Measurements from ENCODE around the gene CACTIN. TPM values are rescaled to one million over a fixed set of nuclear protein-coding genes. Genes with fewer than 3 reads are reported as not detected.
A peak's percentile ranks its signal among the peaks of the same experiment; 100 is the strongest.

CACTIN gene
- total RNA-seq, 1 donor from 2014 or later, result 26.7 TPM

DNA sequence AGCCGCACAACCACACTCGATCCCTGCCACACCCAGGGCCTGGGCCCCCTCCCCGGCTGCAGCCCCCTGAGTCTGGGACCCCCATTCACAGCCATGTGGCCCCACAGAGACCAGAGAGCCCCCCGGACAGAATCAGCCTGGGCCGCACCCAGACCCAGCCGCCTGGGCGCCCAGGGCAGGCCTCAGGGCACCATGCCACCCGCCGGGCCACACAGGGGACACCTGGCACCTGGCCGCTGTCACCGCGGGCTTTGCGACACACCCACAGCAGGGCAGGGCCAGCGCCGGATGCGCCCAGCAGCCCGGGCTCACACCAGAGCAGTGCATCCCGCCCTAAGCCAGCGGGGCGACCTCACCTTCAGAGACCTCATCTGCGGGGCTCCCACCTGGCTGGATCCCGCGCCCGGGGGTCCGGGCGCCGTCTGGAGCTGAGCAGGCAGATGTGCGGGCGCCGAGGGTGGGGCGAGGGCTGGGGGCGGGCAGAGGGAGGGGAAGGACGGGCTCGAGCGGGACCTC is 20.4 kb downstream of the CACTIN start:
- Mint-ChIP-seq H3K4me3 (ENCODE audit: unreplicated experiment) (no peak overlapping the region), H3K27me3 (ENCODE audit: low read depth, unreplicated experiment) (peaks cover 6% of the 10 kb centered on the region), H3K27ac (ENCODE audit: unreplicated experiment) (no peak overlapping the region), H3K9me3 (ENCODE audit: unreplicated experiment) (no peaks in the 10 kb centered on the region), H3K4me1 (ENCODE audit: low read depth, unreplicated experiment) (peaks cover 7% of the 10 kb centered on the region), H3K36me3 (ENCODE audit: low read depth, unreplicated experiment) (peaks cover 3% of the 10 kb centered on the region)
- H3K4me3 ChIP-seq (ENCODE audit: insufficient read depth, low read depth, low read length), result peak overlapping the region; percentile 64
- no peaks in the 10 kb centered on the region for H3K36me3 ChIP-seq (ENCODE audit: insufficient read depth, low read length)
- peaks cover 28% of the 10 kb centered on the region for H3K4me1 ChIP-seq (ENCODE audit: insufficient read depth, low read length)
- H3K9ac ChIP-seq (ENCODE audit: low read length), result peak overlapping the region; percentile 58
- H3K27me3 ChIP-seq (ENCODE audit: insufficient read depth, low read length), result no peaks in the 10 kb centered on the region
- H3K9me3 ChIP-seq (ENCODE audit: insufficient read depth, low read depth, low read length), result no peaks in the 10 kb centered on the region
- H3K79me2 ChIP-seq (ENCODE audit: insufficient read depth, low read length), result no peaks in the 10 kb centered on the region
- H4K20me1 ChIP-seq (ENCODE audit: insufficient read depth, low read length), result peaks cover 14% of the 10 kb centered on the region
- DNase-seq (ENCODE audit: low read depth) (no peak), FAIRE-seq (no peak)
- no peak overlapping the region for H3K27ac ChIP-seq (ENCODE audit: low read depth, low read length)
- H3K4me2 ChIP-seq (ENCODE audit: low read length), result peak overlapping the region; percentile 84
- peak overlapping the region; percentile 80 for H2AFZ ChIP-seq (ENCODE audit: low read depth, low read length)
- TF ChIP-seq, protein P1, sequence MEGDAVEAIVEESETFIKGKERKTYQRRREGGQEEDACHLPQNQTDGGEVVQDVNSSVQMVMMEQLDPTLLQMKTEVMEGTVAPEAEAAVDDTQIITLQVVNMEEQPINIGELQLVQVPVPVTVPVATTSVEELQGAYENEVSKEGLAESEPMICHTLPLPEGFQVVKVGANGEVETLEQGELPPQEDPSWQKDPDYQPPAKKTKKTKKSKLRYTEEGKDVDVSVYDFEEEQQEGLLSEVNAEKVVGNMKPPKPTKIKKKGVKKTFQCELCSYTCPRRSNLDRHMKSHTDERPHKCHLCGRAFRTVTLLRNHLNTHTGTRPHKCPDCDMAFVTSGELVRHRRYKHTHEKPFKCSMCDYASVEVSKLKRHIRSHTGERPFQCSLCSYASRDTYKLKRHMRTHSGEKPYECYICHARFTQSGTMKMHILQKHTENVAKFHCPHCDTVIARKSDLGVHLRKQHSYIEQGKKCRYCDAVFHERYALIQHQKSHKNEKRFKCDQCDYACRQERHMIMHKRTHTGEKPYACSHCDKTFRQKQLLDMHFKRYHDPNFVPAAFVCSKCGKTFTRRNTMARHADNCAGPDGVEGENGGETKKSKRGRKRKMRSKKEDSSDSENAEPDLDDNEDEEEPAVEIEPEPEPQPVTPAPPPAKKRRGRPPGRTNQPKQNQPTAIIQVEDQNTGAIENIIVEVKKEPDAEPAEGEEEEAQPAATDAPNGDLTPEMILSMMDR (IDR thresholded peaks at IDR 0.05; ENCODE audit: insufficient read depth, low read depth, low read length), result no peak
- no peak for TF ChIP-seq EZH2 (IDR thresholded peaks at IDR 0.05; ENCODE audit: insufficient read depth, low read length)

GRCh38 chr19:3605770-3606169 is 20.8 kb downstream of the CACTIN start:
- H2AFZ ChIP-seq (ENCODE audit: low read depth, low read length), result peak overlapping the region; percentile 8
- no peaks in the 10 kb centered on the region for H3K27me3 ChIP-seq (ENCODE audit: insufficient read depth, low read length)
- no peaks in the 10 kb centered on the region for H3K9me3 ChIP-seq (ENCODE audit: insufficient read depth, low read depth, low read length)
- Mint-ChIP-seq H3K36me3 (ENCODE audit: low read depth, unreplicated experiment) (peaks cover 3% of the 10 kb centered on the region), H3K27ac (ENCODE audit: unreplicated experiment) (no peak overlapping the region), H3K9me3 (ENCODE audit: unreplicated experiment) (no peaks in the 10 kb centered on the region), H3K27me3 (ENCODE audit: low read depth, unreplicated experiment) (peaks cover 6% of the 10 kb centered on the region), H3K4me3 (ENCODE audit: unreplicated experiment) (no peak overlapping the region), H3K4me1 (ENCODE audit: low read depth, unreplicated experiment) (peaks cover 7% of the 10 kb centered on the region)
- peak overlapping the region; percentile 64 for H3K4me3 ChIP-seq (ENCODE audit: insufficient read depth, low read depth, low read length)
- peaks cover 28% of the 10 kb centered on the region for H3K4me1 ChIP-seq (ENCODE audit: insufficient read depth, low read length)
- TF ChIP-seq EZH2 (IDR thresholded peaks at IDR 0.05; ENCODE audit: insufficient read depth, low read length), result no peak
- TF ChIP-seq, protein P1 (IDR thresholded peaks at IDR 0.05; ENCODE audit: insufficient read depth, low read depth, low read length), result no peak
- DNase-seq (ENCODE audit: low read depth), result no peak
- H3K4me2 ChIP-seq (ENCODE audit: low read length), result peak overlapping the region; percentile 84
- peak overlapping the region; percentile 58 for H3K9ac ChIP-seq (ENCODE audit: low read length)
- H3K36me3 ChIP-seq (ENCODE audit: insufficient read depth, low read length), result no peaks in the 10 kb centered on the region
- no peak overlapping the region for H3K27ac ChIP-seq (ENCODE audit: low read depth, low read length)
- FAIRE-seq, result no peak
- H3K79me2 ChIP-seq (ENCODE audit: insufficient read depth, low read length), result no peaks in the 10 kb centered on the region
- peaks cover 14% of the 10 kb centered on the region for H4K20me1 ChIP-seq (ENCODE audit: insufficient read depth, low read length)

- H3K4me3 Mint-ChIP-seq (ENCODE audit: unreplicated experiment), result no peak overlapping the region
- H3K9ac ChIP-seq (ENCODE audit: low read length), result peak overlapping the region; percentile 58
- peaks cover 13% of the 10 kb centered on the region for H4K20me1 ChIP-seq (ENCODE audit: insufficient read depth, low read length)
- H3K9me3 Mint-ChIP-seq (ENCODE audit: unreplicated experiment), result no peaks in the 10 kb centered on the region
- H3K9me3 ChIP-seq (ENCODE audit: insufficient read depth, low read depth, low read length), result no peaks in the 10 kb centered on the region
- peaks cover under 1% of the 10 kb centered on the region for H3K36me3 Mint-ChIP-seq (ENCODE audit: low read depth, unreplicated experiment)
- H3K79me2 ChIP-seq (ENCODE audit: insufficient read depth, low read length), result no peaks in the 10 kb centered on the region
- H3K27ac Mint-ChIP-seq (ENCODE audit: unreplicated experiment), result no peak overlapping the region
- H3K36me3 ChIP-seq (ENCODE audit: insufficient read depth, low read length), result no peaks in the 10 kb centered on the region
- no peak overlapping the region for H2AFZ ChIP-seq (ENCODE audit: low read depth, low read length)
- H3K27me3 Mint-ChIP-seq (ENCODE audit: low read depth, unreplicated experiment), result peaks cover 6% of the 10 kb centered on the region
- H3K4me3 ChIP-seq (ENCODE audit: insufficient read depth, low read depth, low read length), result peak overlapping the region; percentile 64
- DNase-seq (ENCODE audit: low read depth) (no peak), FAIRE-seq (no peak)
- no peak for TF ChIP-seq EZH2 (IDR thresholded peaks at IDR 0.05; ENCODE audit: insufficient read depth, low read length)
- TF ChIP-seq, protein P1 (IDR thresholded peaks at IDR 0.05; ENCODE audit: insufficient read depth, low read depth, low read length), result no peak
- H3K4me1 ChIP-seq (ENCODE audit: insufficient read depth, low read length), result peaks cover 28% of the 10 kb centered on the region
- peak overlapping the region; percentile 84 for H3K4me2 ChIP-seq (ENCODE audit: low read length)
- peaks cover 7% of the 10 kb centered on the region for H3K4me1 Mint-ChIP-seq (ENCODE audit: low read depth, unreplicated experiment)
- no peaks in the 10 kb centered on the region for H3K27me3 ChIP-seq (ENCODE audit: insufficient read depth, low read length)
- no peak overlapping the region for H3K27ac ChIP-seq (ENCODE audit: low read depth, low read length)
These were observed 21.2 kb downstream of the CACTIN start for GRCh38 chr19:3605361-3605760.

Data from astrocyte (in vitro differentiated cells and primary cell).